SK-N-SH (cell line): ENCODE measurements around the gene ACO1.

Source experiments
- CTCF ChIP-seq: fragments of 200-600 bp; sonication (generic); IDR thresholded peaks from 2 replicates; pipeline ENCODE4 v1.6.1; 2017; ENCODE audit warnings: antibody characterized with exemption, mild to moderate bottlenecking, moderate library complexity
- ELF1 ChIP-seq: IDR thresholded peaks from 2 replicates; pipeline ENCODE4 v1.4.0; 2012
- EP300 ChIP-seq, 2 experiments: IDR thresholded peaks; 2 replicates each; pipeline versions ENCODE4 v1.4.0 to v1.6.1; 2012; ENCODE audit warnings: borderline replicate concordance in 1 of 2, low read depth in 1 of 2, low read length in 1 of 2
- JUND ChIP-seq: IDR thresholded peaks from 2 replicates; pipeline ENCODE4 v1.4.0; 2012
- MAX ChIP-seq: IDR thresholded peaks from 2 replicates; pipeline ENCODE4 v1.4.0; 2012; ENCODE audit warnings: low read depth
- MXI1 ChIP-seq: IDR thresholded peaks from 2 replicates; pipeline ENCODE4 v1.6.1; 2012; ENCODE audit warnings: mild to moderate bottlenecking, low read depth, low read length, improper control_type of control experiment
- NRF1 ChIP-seq: IDR thresholded peaks from 2 replicates; pipeline ENCODE4 v1.6.1; 2012; ENCODE audit warnings: low read depth, mild to moderate bottlenecking, low read length
- RAD21 ChIP-seq: IDR thresholded peaks from 2 replicates; pipeline ENCODE4 v1.6.1; 2012; ENCODE audit warnings: mild to moderate bottlenecking, low read length
- RFX5 ChIP-seq: IDR thresholded peaks from 2 replicates; pipeline ENCODE4 v1.6.1; 2012; ENCODE audit warnings: mild to moderate bottlenecking, improper control_type of control experiment, low read length
- SMC3 ChIP-seq: IDR thresholded peaks from 2 replicates; pipeline ENCODE4 v1.6.1; 2012; ENCODE audit warnings: low read depth, low read length, improper control_type of control experiment
- TAF1 ChIP-seq: IDR thresholded peaks from 2 replicates; pipeline ENCODE4 v1.6.1; 2012; ENCODE audit warnings: low read depth, mild to moderate bottlenecking, low read length, moderate library complexity, borderline replicate concordance
- USF2 ChIP-seq: fragments of 150-350 bp; IDR thresholded peaks from 2 replicates; pipeline ENCODE4 v1.6.1; 2017; ENCODE audit warnings: antibody characterized with exemption, low read length, low read depth, borderline replicate concordance
- YY1 ChIP-seq: IDR thresholded peaks from 2 replicates; pipeline ENCODE4 v1.4.0; 2012; ENCODE audit warnings: low read depth, mild to moderate bottlenecking

- TF ChIP-seq CTCF (no peak), TAF1 (no peak), USF2 (no peak), ELF1 (no peak), RAD21 (no peak), YY1 (no peak), MXI1 (no peak), EP300 (IDR thresholded peaks at IDR 0.05; ENCODE audit: borderline replicate concordance in 1 of 2, low read depth in 1 of 2, low read length in 1 of 2) (no peak), SMC3 (no peak), JUND (no peak), NRF1 (no peak), MAX (no peak), RFX5 (no peak)
Measured at GRCh38 chr9:32380944-32381343, 3.5 kb upstream of the ACO1 start.
